Measurements from ENCODE around the gene RABEPK. TPM values are rescaled to one million over a fixed set of nuclear protein-coding genes. Genes with fewer than 3 reads are reported as not detected.
A peak's percentile ranks its signal among the peaks of the same experiment; 100 is the strongest.
"Not testable (repeated sequence)": the region's sequence is repeated elsewhere in the genome, so short reads cannot be mapped to it uniquely, and the experiment has no call there.

RABEPK gene
- total RNA-seq, 2 experiments from 2014 or later: 18.4 to 19.8 TPM

GRCh38 chr9:125258832-125259534, 58.6 kb downstream of the RABEPK start:
- H3K9me3 Mint-ChIP-seq: no peaks in the 10 kb centered on the region
- peaks cover 6% of the 10 kb centered on the region for H3K36me3 Mint-ChIP-seq (ENCODE audit: low read depth)
- intact Hi-C loops (cut with micrococcal nuclease): no loop called here
- no peak overlapping the region for H3K27ac Mint-ChIP-seq
- peaks cover 19% of the 10 kb centered on the region for H3K4me1 Mint-ChIP-seq (ENCODE audit: low read depth)
- H3K27me3 Mint-ChIP-seq (ENCODE audit: low read depth): no peaks in the 10 kb centered on the region
- H3K4me3 Mint-ChIP-seq: no peak overlapping the region
- no peak for DNase-seq
- CTCF ChIA-PET: no interaction called here

DNA sequence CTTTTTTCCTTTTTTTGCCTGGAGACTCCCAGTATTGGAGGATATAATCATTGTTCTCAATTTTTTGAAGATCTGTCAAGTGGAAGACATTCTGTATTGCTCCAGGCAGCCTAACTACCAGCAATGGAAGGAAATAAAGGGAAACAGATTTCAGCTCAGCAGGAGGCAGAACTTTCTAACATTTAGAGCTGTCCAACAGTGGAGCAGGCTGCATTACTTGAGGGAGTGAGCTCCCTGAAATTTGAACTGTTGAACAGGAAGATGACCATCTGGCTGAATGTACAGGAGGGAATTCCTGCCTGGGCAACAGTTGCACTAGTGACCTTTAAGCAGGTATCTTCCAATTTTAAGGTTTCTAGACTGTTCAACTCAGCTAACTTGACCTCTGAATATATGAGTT, 60.2 kb downstream of the RABEPK start:
- Mint-ChIP-seq H3K27me3 (ENCODE audit: low read depth) (no peaks in the 10 kb centered on the region), H3K4me3 (peak overlapping the region; percentile 98), H3K36me3 (ENCODE audit: low read depth) (peaks cover 10% of the 10 kb centered on the region), H3K27ac (peak overlapping the region; percentile 57), H3K9me3 (no peaks in the 10 kb centered on the region), H3K4me1 (ENCODE audit: low read depth) (peaks cover 31% of the 10 kb centered on the region)
- intact Hi-C loops (cut with micrococcal nuclease): loop anchor here (2.0 to 5.0 kb wide), 4 partner anchors 60 to 398 kb away; partner anchors contain the start of genes ARPC5L, RABEPK and RPL35
- CTCF ChIA-PET: interaction anchor here (0.6 to 1.5 kb wide), 3 partner anchors 8 to 595 kb away, joined by 3 to 4 read pairs (median 3); no protein-coding TSS in a partner anchor
- no peak for DNase-seq

GRCh38 chr9:125261501-125262293, 61.4 kb downstream of the RABEPK start, which contains the start of gene GAPVD1:
Gene GAPVD1, plus strand, starts transcription at chr9:125261826. Its CDS starts 37,096 bp downstream, at chr9:125298922.
- H3K27me3 Mint-ChIP-seq (ENCODE audit: low read depth): no peaks in the 10 kb centered on the region
- DNase-seq: peak; percentile 90
- intact Hi-C loops (cut with micrococcal nuclease): loop anchor here (1.0 to 5.0 kb wide), 6 partner anchors 20 to 399 kb away; partner anchors contain the start of genes ARPC5L, HSPA5, RABEPK and RPL35

GRCh38 chr9:125262294-125262991, 62.1 kb downstream of the RABEPK start:
- Mint-ChIP-seq H3K36me3 (ENCODE audit: low read depth) (peaks cover 12% of the 10 kb centered on the region), H3K4me1 (ENCODE audit: low read depth) (peaks cover 33% of the 10 kb centered on the region), H3K9me3 (no peaks in the 10 kb centered on the region), H3K4me3 (peak overlapping the region; percentile 98), H3K27ac (peak overlapping the region; percentile 79), H3K27me3 (ENCODE audit: low read depth) (no peaks in the 10 kb centered on the region)
- DNase-seq: no peak
- CTCF ChIA-PET: interaction anchor here (0.6 kb wide), 1 partner anchor 1164 kb away, joined by 4 read pairs; no protein-coding TSS in a partner anchor
- intact Hi-C loops (cut with micrococcal nuclease): loop anchor here (5.0 kb wide), 1 partner anchor 400 kb away; the partner anchor contains the start of genes ARPC5L and RPL35

More at GRCh38 chr9:125261501-125262293, 61.4 kb downstream of the RABEPK start, which contains the start of gene GAPVD1:
- Mint-ChIP-seq H3K4me1 (ENCODE audit: low read depth) (peaks cover 31% of the 10 kb centered on the region), H3K4me3 (peak within 1 kb of the TSS; percentile 98), H3K27ac (peak within 1 kb of the TSS; percentile 86), H3K9me3 (no peaks in the 10 kb centered on the region), H3K36me3 (ENCODE audit: low read depth) (peaks cover 12% of the 10 kb centered on the region)
- CTCF ChIA-PET: interaction anchor here (0.6 to 1.5 kb wide), 3 partner anchors 9 to 404 kb away, joined by 3 to 4 read pairs (median 3); no protein-coding TSS in a partner anchor

- peaks cover 19% of the 10 kb centered on the region for H3K36me3 Mint-ChIP-seq (ENCODE audit: low read depth)
- not testable (repeated sequence) for H3K9me3 Mint-ChIP-seq; H3K27me3 Mint-ChIP-seq (ENCODE audit: low read depth)
- H3K4me1 Mint-ChIP-seq (ENCODE audit: low read depth): peaks cover 42% of the 10 kb centered on the region
- peak; percentile 38 for DNase-seq
- intact Hi-C loops (cut with micrococcal nuclease): loop anchor here (5.0 kb wide), 1 partner anchor 402 kb away; the partner anchor contains the start of genes ARPC5L and RPL35
- H3K27ac Mint-ChIP-seq: peak overlapping the region; percentile 9
- H3K4me3 Mint-ChIP-seq: peak overlapping the region; percentile 98
- CTCF ChIA-PET: interaction anchor here (0.6 kb wide), 1 partner anchor 98 kb away, joined by 3 read pairs; no protein-coding TSS in a partner anchor
Observed at GRCh38 chr9:125264068-125264467, 63.7 kb downstream of the RABEPK start.

DNA sequence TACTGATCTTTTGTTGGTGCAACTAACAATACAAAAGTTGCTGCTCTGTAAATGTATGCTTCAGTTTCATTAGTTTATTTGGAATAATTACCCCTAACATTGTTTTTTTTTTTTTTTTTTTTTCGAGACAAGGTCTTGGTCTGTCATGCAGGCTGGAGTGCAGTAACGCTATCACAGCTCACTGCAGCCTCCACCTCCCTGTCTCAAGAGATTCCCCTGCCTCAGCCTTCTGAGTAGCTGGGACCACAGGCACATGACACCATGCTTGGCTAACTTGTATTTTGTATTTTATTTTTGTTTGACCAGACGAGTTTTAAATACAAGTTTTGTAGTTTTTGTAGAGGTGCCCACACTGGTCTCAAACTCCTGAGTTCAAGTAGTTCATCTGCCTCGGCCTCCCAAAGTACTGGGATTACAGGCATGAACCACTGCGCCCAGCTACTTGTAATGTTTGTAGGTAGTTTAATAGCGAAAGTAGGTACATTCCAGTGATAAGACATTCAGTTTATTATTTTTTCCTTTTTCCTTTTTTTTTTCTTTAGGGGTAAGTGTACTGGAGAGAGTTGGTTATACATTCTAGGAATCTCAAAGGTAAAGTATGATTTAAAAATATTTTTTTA, 68.2 kb downstream of the RABEPK start:
- Mint-ChIP-seq H3K27me3 (ENCODE audit: low read depth) (no peaks in the 10 kb centered on the region), H3K36me3 (ENCODE audit: low read depth) (peaks cover 15% of the 10 kb centered on the region), H3K27ac (no peak overlapping the region), H3K4me1 (ENCODE audit: low read depth) (peaks cover 43% of the 10 kb centered on the region), H3K9me3 (no peaks in the 10 kb centered on the region), H3K4me3 (no peak overlapping the region)
- intact Hi-C loops (cut with micrococcal nuclease): no loop called here
- DNase-seq: no peak
- CTCF ChIA-PET: interaction anchor here (0.6 to 1.1 kb wide), 4 partner anchors 16 to 402 kb away, joined by 3 to 5 read pairs (median 4); no protein-coding TSS in a partner anchor

- H3K4me3 Mint-ChIP-seq: no peak overlapping the region
- DNase-seq: no peak
- no peaks in the 10 kb centered on the region for H3K9me3 Mint-ChIP-seq
- no peak overlapping the region for H3K27ac Mint-ChIP-seq
- intact Hi-C loops (cut with micrococcal nuclease): no loop called here
- peaks cover 13% of the 10 kb centered on the region for H3K36me3 Mint-ChIP-seq (ENCODE audit: low read depth)
- no peaks in the 10 kb centered on the region for H3K27me3 Mint-ChIP-seq (ENCODE audit: low read depth)
- CTCF ChIA-PET: interaction anchor here (0.7 to 1.1 kb wide), 2 partner anchors 17 to 43 kb away, joined by 3 to 4 read pairs; no protein-coding TSS in a partner anchor
- H3K4me1 Mint-ChIP-seq (ENCODE audit: low read depth): peaks cover 38% of the 10 kb centered on the region
Observed at GRCh38 chr9:125269014-125269397, 68.7 kb downstream of the RABEPK start.

DNA sequence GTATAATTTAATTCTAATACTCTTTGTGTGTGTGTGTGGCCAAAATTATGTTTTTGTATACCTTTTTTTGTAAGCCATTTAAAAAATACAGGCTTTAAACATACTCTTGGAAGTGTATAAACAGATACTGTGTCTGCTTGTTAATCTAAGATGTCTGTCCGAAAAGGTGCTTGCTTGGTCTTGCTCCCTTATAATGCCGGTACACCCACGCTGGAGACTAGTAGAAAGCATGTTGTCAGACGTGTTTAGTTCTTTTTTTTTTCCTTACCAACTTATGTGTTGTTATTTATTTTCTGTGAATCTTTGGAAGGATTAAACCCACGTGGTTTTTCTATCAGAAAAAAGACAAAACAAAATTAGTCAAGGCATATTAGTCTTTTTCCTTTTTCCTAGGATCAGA, 70.7 kb downstream of the RABEPK start:
- no peaks in the 10 kb centered on the region for H3K27me3 Mint-ChIP-seq (ENCODE audit: low read depth)
- intact Hi-C loops (cut with micrococcal nuclease): no loop called here
- H3K27ac Mint-ChIP-seq: no peak overlapping the region
- H3K36me3 Mint-ChIP-seq (ENCODE audit: low read depth): peaks cover 9% of the 10 kb centered on the region
- DNase-seq: no peak
- no peak overlapping the region for H3K4me3 Mint-ChIP-seq
- H3K9me3 Mint-ChIP-seq: no peaks in the 10 kb centered on the region
- peaks cover 30% of the 10 kb centered on the region for H3K4me1 Mint-ChIP-seq (ENCODE audit: low read depth)
- CTCF ChIA-PET: no interaction called here

- Mint-ChIP-seq H3K9me3 (no peaks in the 10 kb centered on the region), H3K27ac (no peak overlapping the region), H3K36me3 (ENCODE audit: low read depth) (peaks cover 7% of the 10 kb centered on the region), H3K4me3 (no peak overlapping the region), H3K4me1 (ENCODE audit: low read depth) (peaks cover 33% of the 10 kb centered on the region), H3K27me3 (ENCODE audit: low read depth) (no peaks in the 10 kb centered on the region)
- intact Hi-C loops (cut with micrococcal nuclease): no loop called here
- CTCF ChIA-PET: interaction anchor here (1.1 kb wide), 1 partner anchor 135 kb away, joined by 4 read pairs; no protein-coding TSS in a partner anchor
- no peak for DNase-seq
Observed at GRCh38 chr9:125272697-125273096, 72.4 kb downstream of the RABEPK start.

GRCh38 chr9:125276771-125277170, 76.4 kb downstream of the RABEPK start:
- no peaks in the 10 kb centered on the region for H3K27me3 Mint-ChIP-seq (ENCODE audit: low read depth)
- no peak overlapping the region for H3K27ac Mint-ChIP-seq
- H3K4me1 Mint-ChIP-seq (ENCODE audit: low read depth): peaks cover 22% of the 10 kb centered on the region
- no peak overlapping the region for H3K4me3 Mint-ChIP-seq
- no peak for DNase-seq
- H3K9me3 Mint-ChIP-seq: no peaks in the 10 kb centered on the region
- CTCF ChIA-PET: no interaction called here
- intact Hi-C loops (cut with micrococcal nuclease): no loop called here
- H3K36me3 Mint-ChIP-seq (ENCODE audit: low read depth): no peaks in the 10 kb centered on the region

GRCh38 chr9:125277411-125277810, 77.1 kb downstream of the RABEPK start:
- Mint-ChIP-seq H3K27ac (no peak overlapping the region), H3K27me3 (ENCODE audit: low read depth) (no peaks in the 10 kb centered on the region), H3K36me3 (ENCODE audit: low read depth) (peaks cover under 1% of the 10 kb centered on the region), H3K4me3 (no peak overlapping the region), H3K9me3 (no peaks in the 10 kb centered on the region), H3K4me1 (ENCODE audit: low read depth) (peaks cover 21% of the 10 kb centered on the region)
- intact Hi-C loops (cut with micrococcal nuclease): no loop called here
- no peak for DNase-seq
- CTCF ChIA-PET: interaction anchor here (0.6 kb wide), 2 partner anchors 26 to 35 kb away, joined by 3 read pairs; no protein-coding TSS in a partner anchor

Measured in activated naive CD4-positive, alpha-beta T cell treated with anti-CD3 and anti-CD28 coated beads for 36 hours (primary cell).